Tibial nerve (tissue), 4 donors: Measurements from ENCODE around the gene UBXN7. TPM values are rescaled to one million over a fixed set of nuclear protein-coding genes. Genes with fewer than 3 reads are reported as not detected.
"Not testable (repeated sequence)": the region's sequence is repeated elsewhere in the genome, so short reads cannot be mapped to it uniquely, and the experiment has no call there.

ENCODE experiments used
- DNase-seq, 2 donors: peaks; one replicate each; pipeline ENCODE4 v3.0.0-alpha.2; 2019; ENCODE audit warnings: low spot score in 2 of 2
- H3K27ac ChIP-seq, 4 donors: fragments of 200-600 bp; sonication (generic) in 3 of 4; one replicate each; pipeline ENCODE4 v1.5.1; 2017 to 2019; ENCODE audit warnings: mild to moderate bottlenecking in 1 of 4
- H3K27me3 ChIP-seq, 2 donors: fragments of 200-600 bp; sonication (generic) in 1 of 2; one replicate each; pipeline versions ENCODE4 v1.5.1 to v1.6.0; 2017 to 2019
- H3K36me3 ChIP-seq, 3 donors: fragments of 200-600 bp; sonication (generic); one replicate each; pipeline ENCODE4 v1.5.1; 2018 to 2019
- H3K4me1 ChIP-seq, 4 donors: fragments of 200-600 bp; sonication (generic) in 3 of 4; one replicate each; pipeline ENCODE4 v1.5.1; 2017 to 2019
- H3K4me3 ChIP-seq, 4 donors: fragments of 200-600 bp; sonication (generic) in 3 of 4; one replicate each; pipeline ENCODE4 v1.5.1; 2017 to 2019; ENCODE audit warnings: mild to moderate bottlenecking in 1 of 4, moderate library complexity in 1 of 4
- H3K9me3 ChIP-seq, 4 donors: fragments of 200-600 bp; sonication (generic) in 3 of 4; one replicate each; pipeline ENCODE4 v1.5.1; 2017 to 2019
- CTCF ChIP-seq, 5 experiments: fragments of 200-600 bp in 3 of 5; fragments of 450-650 bp in 2 of 5; sonication (generic) in 3 of 5; IDR thresholded peaks; one replicate each; pipeline ENCODE4 v1.5.1; 2016 to 2019; ENCODE audit warnings: antibody characterized with exemption in 5 of 5, mild to moderate bottlenecking in 3 of 5, moderate library complexity in 2 of 5
- EP300 ChIP-seq, 2 donors: sonication (generic); formaldehyde crosslinking; IDR thresholded peaks; one replicate each; pipeline ENCODE4 v1.6.1; 2017; ENCODE audit warnings: antibody characterized with exemption in 2 of 2, mild to moderate bottlenecking in 1 of 2
- POLR2A ChIP-seq, 2 donors: fragments of 450-650 bp; IDR thresholded peaks; one replicate each; pipeline ENCODE4 v1.6.1; 2017; ENCODE audit warnings: antibody characterized with exemption in 2 of 2, mild to moderate bottlenecking in 2 of 2, moderate library complexity in 2 of 2
- WGBS, 2 donors: methylation state at CpG; one replicate each; pipeline ENCODE4 v1.1.5; 2018; 5-methylcytosine and 5-hydroxymethylcytosine counted together
- total RNA-seq, 4 donors: library from RNA; depleted of rRNA; stranded (reverse); fragments of >200 nt; gene quantifications; one replicate each; pipeline ENCODE4 v1.1.0, GENCODE V29; 2016

The UBXN7 gene
- total RNA-seq, 4 donors from 2014 or later = 19.0 to 25.2 (median 21.4) TPM

GRCh38 chr3:196351541-196351940 is 80.7 kb downstream of the UBXN7 start:
- TF ChIP-seq POLR2A (IDR thresholded peaks at IDR 0.05) (no peak), CTCF (IDR thresholded peaks at IDR 0.05) (no peak), EP300 (IDR thresholded peaks at IDR 0.05) (no peak)
- no peaks in the 10 kb centered on the region for H3K27me3 ChIP-seq
- H3K9me3 ChIP-seq = no peaks in the 10 kb centered on the region
- no peak for DNase-seq
- H3K27ac ChIP-seq = no peak overlapping the region
- H3K4me3 ChIP-seq = no peak overlapping the region
- 73 to 76% methylated on average over 6 of the region's 6 CpGs for WGBS, 2 donors
- peaks cover 0 to 4% (median 0%) of the 10 kb centered on the region in 4 donors for H3K4me1 ChIP-seq
- peaks cover 6 to 68% (median 12%) of the 10 kb centered on the region in 3 donors for H3K36me3 ChIP-seq

GRCh38 chr3:196350067-196350466 is 82.2 kb downstream of the UBXN7 start:
- no peaks in the 10 kb centered on the region for H3K9me3 ChIP-seq
- DNase-seq = no peak
- H3K4me1 ChIP-seq = peaks cover 0 to 4% (median 0%) of the 10 kb centered on the region in 4 donors
- H3K27ac ChIP-seq = no peak overlapping the region
- no peak overlapping the region for H3K4me3 ChIP-seq
- peaks cover 0 to 53% (median under 1%) of the 10 kb centered on the region in 3 donors for H3K36me3 ChIP-seq
- no peaks in the 10 kb centered on the region for H3K27me3 ChIP-seq
- TF ChIP-seq POLR2A (IDR thresholded peaks at IDR 0.05) (no peak), CTCF (IDR thresholded peaks at IDR 0.05) (no peak), EP300 (IDR thresholded peaks at IDR 0.05) (no peak)

GRCh38 chr3:196348698-196349097 is 83.5 kb downstream of the UBXN7 start:
- H3K9me3 ChIP-seq = no peaks in the 10 kb centered on the region
- H3K27ac ChIP-seq = no peak overlapping the region
- WGBS, 2 donors = 88 to 91% methylated on average over 3 of the region's 3 CpGs
- H3K36me3 ChIP-seq = peaks cover 0 to 41% (median 0%) of the 10 kb centered on the region in 3 donors
- TF ChIP-seq POLR2A (IDR thresholded peaks at IDR 0.05) (no peak), EP300 (IDR thresholded peaks at IDR 0.05) (no peak)
- H3K4me3 ChIP-seq = no peak overlapping the region
- H3K27me3 ChIP-seq = no peaks in the 10 kb centered on the region
- no peak for DNase-seq
- no peaks in the 10 kb centered on the region for H3K4me1 ChIP-seq

GRCh38 chr3:196344663-196345062 is 87.6 kb downstream of the UBXN7 start:
- Histone ChIP-seq H3K27ac (no peak overlapping the region), H3K4me3 (no peak overlapping the region), H3K4me1 (no peaks in the 10 kb centered on the region), H3K27me3 (no peaks in the 10 kb centered on the region), H3K36me3 (peaks cover 0 to 27% (median 0%) of the 10 kb centered on the region in 3 donors), H3K9me3 (no peaks in the 10 kb centered on the region)
- no peak for TF ChIP-seq CTCF (IDR thresholded peaks at IDR 0.05)
- 50 to 56% methylated on average over 4 of the region's 4 CpGs for WGBS, 2 donors
- DNase-seq = no peak

GRCh38 chr3:196343917-196344316 is 88.3 kb downstream of the UBXN7 start:
- peaks cover 0 to 20% (median 0%) of the 10 kb centered on the region in 3 donors for H3K36me3 ChIP-seq
- not testable (repeated sequence) for H3K27ac ChIP-seq, DNase-seq, H3K27me3 ChIP-seq, H3K4me1 ChIP-seq, H3K9me3 ChIP-seq, H3K4me3 ChIP-seq
- 93 to 95% methylated on average over 14 of the region's 14 CpGs for WGBS, 2 donors

GRCh38 chr3:196341137-196341536 is 91.1 kb downstream of the UBXN7 start:
- H3K27me3 ChIP-seq = peaks cover 0 to 4% of the 10 kb centered on the region in 2 donors
- WGBS, 2 donors = 81 to 90% methylated on average over 7 of the region's 7 CpGs

More at GRCh38 chr3:196341137-196341536, 91.1 kb downstream of the UBXN7 start:
- TF ChIP-seq CTCF (IDR thresholded peaks at IDR 0.05) = no peak
- no peak for TF ChIP-seq POLR2A (IDR thresholded peaks at IDR 0.05)
- no peak for TF ChIP-seq EP300 (IDR thresholded peaks at IDR 0.05)
- Histone ChIP-seq H3K4me3 (no peak overlapping the region), H3K27ac (no peak overlapping the region), H3K4me1 (no peaks in the 10 kb centered on the region), H3K9me3 (peaks cover 0 to 12% (median 0%) of the 10 kb centered on the region in 4 donors), H3K36me3 (no peaks in the 10 kb centered on the region)
- no peak for DNase-seq
